ENCODE measurements around the gene B3GAT1. TPM values are rescaled to one million over a fixed set of nuclear protein-coding genes. Genes with fewer than 3 reads are reported as not detected.

B3GAT1 gene
- total RNA-seq, 4 donors from 2014 or later = 0.13 to 0.66 (median 0.35) TPM

DNA sequence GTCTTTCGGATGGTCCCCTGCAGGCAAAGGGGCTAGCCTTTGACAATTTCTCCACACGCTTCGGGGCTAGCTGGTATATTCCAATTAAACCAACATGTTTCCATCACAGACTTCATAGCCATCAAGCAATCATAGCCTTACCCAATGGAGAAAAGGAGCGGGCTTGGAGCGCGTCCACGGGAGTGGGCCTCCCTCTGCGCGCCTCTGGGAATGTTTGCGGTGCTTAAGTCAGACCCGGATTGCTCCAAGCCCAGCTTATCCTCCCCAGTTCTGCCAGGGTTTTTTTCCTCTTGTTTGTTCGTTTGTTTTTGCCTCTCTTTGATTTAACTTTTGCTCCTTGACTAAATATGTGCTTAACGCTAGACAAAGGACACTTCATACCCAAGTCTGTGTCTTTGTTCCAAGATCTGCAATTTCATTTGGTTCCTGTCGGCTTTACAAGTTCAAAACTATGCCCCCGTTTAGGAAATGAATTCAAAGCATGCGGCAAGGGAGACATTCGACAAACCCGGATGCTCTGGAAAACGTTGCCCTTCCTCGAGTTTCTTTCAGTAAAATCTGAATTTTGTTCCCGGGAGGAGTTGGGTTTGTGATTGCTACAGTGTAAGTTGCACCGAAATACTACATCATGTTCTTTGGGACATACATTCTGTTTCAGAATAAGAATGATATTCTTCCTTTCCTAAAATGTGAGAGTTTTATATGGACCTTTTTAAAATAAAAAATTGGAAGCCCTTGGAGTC lies 81.3 kb downstream of the B3GAT1 start:
- H3K27ac ChIP-seq (replicated peaks in 1 of 4) = peak overlapping the region; percentile 41 to 75 (median 62)
- peak overlapping the region; percentile 53 to 70 (median 59) for H3K4me3 ChIP-seq
- peaks cover 0 to 10% (median 0%) of the 10 kb centered on the region in 4 donors for H3K27me3 ChIP-seq
- intact Hi-C loops (cut with DNase I) = loop anchor here (5.0 to 10.0 kb wide), 2 partner anchors 78 to 106 kb away; partner anchors contain the start of genes ACAD8, NCAPD3, THYN1 and VPS26B
- no peaks in the 10 kb centered on the region for H3K9me3 ChIP-seq
- H3K36me3 ChIP-seq = no peaks in the 10 kb centered on the region
- H3K4me1 ChIP-seq = peaks cover 20 to 25% (median 22%) of the 10 kb centered on the region in 4 donors
- DNase-seq (ENCODE audit: extremely low spot score) = no peak
- 44% methylated on average over 22 of the region's 22 CpGs for WGBS
- TF ChIP-seq, protein P1, sequence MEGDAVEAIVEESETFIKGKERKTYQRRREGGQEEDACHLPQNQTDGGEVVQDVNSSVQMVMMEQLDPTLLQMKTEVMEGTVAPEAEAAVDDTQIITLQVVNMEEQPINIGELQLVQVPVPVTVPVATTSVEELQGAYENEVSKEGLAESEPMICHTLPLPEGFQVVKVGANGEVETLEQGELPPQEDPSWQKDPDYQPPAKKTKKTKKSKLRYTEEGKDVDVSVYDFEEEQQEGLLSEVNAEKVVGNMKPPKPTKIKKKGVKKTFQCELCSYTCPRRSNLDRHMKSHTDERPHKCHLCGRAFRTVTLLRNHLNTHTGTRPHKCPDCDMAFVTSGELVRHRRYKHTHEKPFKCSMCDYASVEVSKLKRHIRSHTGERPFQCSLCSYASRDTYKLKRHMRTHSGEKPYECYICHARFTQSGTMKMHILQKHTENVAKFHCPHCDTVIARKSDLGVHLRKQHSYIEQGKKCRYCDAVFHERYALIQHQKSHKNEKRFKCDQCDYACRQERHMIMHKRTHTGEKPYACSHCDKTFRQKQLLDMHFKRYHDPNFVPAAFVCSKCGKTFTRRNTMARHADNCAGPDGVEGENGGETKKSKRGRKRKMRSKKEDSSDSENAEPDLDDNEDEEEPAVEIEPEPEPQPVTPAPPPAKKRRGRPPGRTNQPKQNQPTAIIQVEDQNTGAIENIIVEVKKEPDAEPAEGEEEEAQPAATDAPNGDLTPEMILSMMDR (IDR thresholded peaks at IDR 0.05) = no peak
- TF ChIP-seq EP300 (IDR thresholded peaks at IDR 0.05) = no peak
- TF ChIP-seq POLR2AphosphoS5 (IDR thresholded peaks at IDR 0.05) = no peak
- TF ChIP-seq POLR2A (IDR thresholded peaks at IDR 0.05; ENCODE audit: low read depth) = no peak

Other genes with a start within 250 kb of the B3GAT1 start
- gene NCAPD3, start 188.3 kb downstream of the B3GAT1 start, total RNA-seq = 1 to 10 TPM; 6.2 to 9.6 (median 8.8) TPM
- 10 to 100 TPM; 30.2 to 50.2 (median 41.7) TPM for gene VPS26B, start 187.6 kb downstream of the B3GAT1 start, total RNA-seq
- 10 to 100 TPM; 34.1 to 59.6 (median 50.2) TPM for gene THYN1, start 158.9 kb downstream of the B3GAT1 start, total RNA-seq
- gene ACAD8, start 158.7 kb downstream of the B3GAT1 start, total RNA-seq = 10 to 100 TPM; 18.3 to 25.0 (median 21.1) TPM
- gene GLB1L3, start 135.9 kb downstream of the B3GAT1 start, total RNA-seq = under 1 TPM in 3 of 4 donors, not detected in 1; 0.29 to 0.42 (median 0.32) TPM
- gene GLB1L2, start 80.3 kb downstream of the B3GAT1 start, total RNA-seq = 10 to 100 TPM in 3 of 4 donors, 1 to 10 TPM in 1; 7.1 to 13.1 (median 10.5) TPM